ENCODE data around the gene MTA1.

DNA sequence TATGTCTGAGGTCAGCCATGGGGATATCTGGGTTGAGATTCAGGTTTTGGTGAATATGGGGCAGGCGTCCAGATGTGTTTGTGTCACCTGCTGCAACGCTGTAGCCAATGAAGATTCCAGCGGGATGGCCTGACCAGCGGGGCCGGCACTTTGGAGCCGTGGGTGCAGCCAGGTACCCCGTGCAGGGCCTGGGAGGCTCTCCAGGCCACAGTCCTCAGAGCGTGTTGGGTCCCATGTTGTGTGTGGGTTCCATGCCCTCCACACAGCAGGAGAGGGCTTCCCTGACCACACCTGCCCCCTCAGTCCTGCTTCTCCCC lies 24.1 kb upstream of the MTA1 start:
- no peak for TF ChIP-seq EZH2 (IDR thresholded peaks at IDR 0.05; ENCODE audit: borderline replicate concordance, low read length)
- TF ChIP-seq, protein P1, sequence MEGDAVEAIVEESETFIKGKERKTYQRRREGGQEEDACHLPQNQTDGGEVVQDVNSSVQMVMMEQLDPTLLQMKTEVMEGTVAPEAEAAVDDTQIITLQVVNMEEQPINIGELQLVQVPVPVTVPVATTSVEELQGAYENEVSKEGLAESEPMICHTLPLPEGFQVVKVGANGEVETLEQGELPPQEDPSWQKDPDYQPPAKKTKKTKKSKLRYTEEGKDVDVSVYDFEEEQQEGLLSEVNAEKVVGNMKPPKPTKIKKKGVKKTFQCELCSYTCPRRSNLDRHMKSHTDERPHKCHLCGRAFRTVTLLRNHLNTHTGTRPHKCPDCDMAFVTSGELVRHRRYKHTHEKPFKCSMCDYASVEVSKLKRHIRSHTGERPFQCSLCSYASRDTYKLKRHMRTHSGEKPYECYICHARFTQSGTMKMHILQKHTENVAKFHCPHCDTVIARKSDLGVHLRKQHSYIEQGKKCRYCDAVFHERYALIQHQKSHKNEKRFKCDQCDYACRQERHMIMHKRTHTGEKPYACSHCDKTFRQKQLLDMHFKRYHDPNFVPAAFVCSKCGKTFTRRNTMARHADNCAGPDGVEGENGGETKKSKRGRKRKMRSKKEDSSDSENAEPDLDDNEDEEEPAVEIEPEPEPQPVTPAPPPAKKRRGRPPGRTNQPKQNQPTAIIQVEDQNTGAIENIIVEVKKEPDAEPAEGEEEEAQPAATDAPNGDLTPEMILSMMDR (conservative IDR thresholded peaks at IDR 0.05 in 1 of 2, IDR thresholded peaks at IDR 0.05 in 1 of 2; ENCODE audit: extremely low read depth in 1 of 2, insufficient read depth in 1 of 2, low read depth in 1 of 2, low read length in 2 of 2), result no peak
